SK-N-SH treated with all-trans-retinoic acid at 6 μM for 48 hours (cell line): ENCODE measurements around the gene POU5F1.

Source experiments
- ATAC-seq: fragments of 200-7000 bp; cut with Tn5 transposase; 3 replicates; pipeline ENCODE4 v1.9.1; 2020; ENCODE audit warnings: mild to moderate bottlenecking, moderate library complexity
- ARNTL ChIP-seq: fragments of 450-650 bp; formaldehyde crosslinking; IDR thresholded peaks from 2 replicates; pipeline ENCODE4 v1.5.0; 2020; ENCODE audit warnings: low read depth, mild to moderate bottlenecking, moderate library complexity, borderline replicate concordance
- BACH2 ChIP-seq: fragments of 250-450 bp; sonication (Bioruptor Pico); IDR thresholded peaks from 2 replicates; pipeline ENCODE4 v1.9.0; 2021; ENCODE audit warnings: mild to moderate bottlenecking, borderline replicate concordance
- CREB5 ChIP-seq: fragments of 250-450 bp; sonication (Bioruptor Pico); IDR thresholded peaks from 2 replicates; pipeline ENCODE4 v1.5.1; 2020; ENCODE audit warnings: low read depth, mild to moderate bottlenecking, moderate library complexity
- CSDC2 ChIP-seq: fragments of 250-450 bp; sonication (Bioruptor Pico); IDR thresholded peaks from 2 replicates; pipeline ENCODE4 v1.5.0; 2020; ENCODE audit warnings: mild to moderate bottlenecking, moderate library complexity
- CSRNP3 ChIP-seq: fragments of 250-450 bp; sonication (Bioruptor Pico); IDR thresholded peaks from 2 replicates; pipeline ENCODE4 v1.5.1; 2021; ENCODE audit warnings: mild to moderate bottlenecking, moderate library complexity
- GLIS3 ChIP-seq: fragments of 250-450 bp; sonication (Bioruptor Pico); IDR thresholded peaks from 2 replicates; pipeline ENCODE4 v1.5.0; 2020; ENCODE audit warnings: mild to moderate bottlenecking, moderate library complexity
- ISL1 ChIP-seq: fragments of 250-450 bp; sonication (Bioruptor Pico); IDR thresholded peaks from 2 replicates; pipeline ENCODE4 v2.1.2; 2022; ENCODE audit warnings: mild to moderate bottlenecking, moderate library complexity
- OSR1 ChIP-seq: fragments of 250-450 bp; sonication (Bioruptor Pico); IDR thresholded peaks from 2 replicates; pipeline ENCODE4 v1.8.0; 2022; ENCODE audit warnings: moderate library complexity, mild to moderate bottlenecking, inconsistent platforms
- PATZ1 ChIP-seq: fragments of 250-450 bp; sonication (Bioruptor Pico); IDR thresholded peaks from 2 replicates; pipeline ENCODE4 v1.8.0; 2020; ENCODE audit warnings: mild to moderate bottlenecking, moderate library complexity, borderline replicate concordance
- POU6F1 ChIP-seq: fragments of 250-450 bp; sonication (Bioruptor Pico); IDR thresholded peaks from 2 replicates; pipeline ENCODE4 v1.8.0; 2021; ENCODE audit warnings: low read depth, mild to moderate bottlenecking, moderate library complexity, borderline replicate concordance
- PPARA ChIP-seq: fragments of 250-450 bp; sonication (Bioruptor Pico); IDR thresholded peaks from 2 replicates; pipeline ENCODE4 v1.5.0; 2020; ENCODE audit warnings: mild to moderate bottlenecking, borderline replicate concordance
- RARB ChIP-seq: fragments of 250-450 bp; sonication (Bioruptor Pico); IDR thresholded peaks from 2 replicates; pipeline ENCODE4 v1.8.0; 2021; ENCODE audit warnings: mild to moderate bottlenecking, moderate library complexity
- SNAI2 ChIP-seq: fragments of 250-450 bp; sonication (Bioruptor Pico); IDR thresholded peaks from 2 replicates; pipeline ENCODE4 v1.5.0; 2020; ENCODE audit warnings: mild to moderate bottlenecking, moderate library complexity
- TCF4 ChIP-seq: fragments of 250-450 bp; sonication (Bioruptor Pico); IDR thresholded peaks from 2 replicates; pipeline ENCODE4 v1.8.0; 2021; ENCODE audit warnings: mild to moderate bottlenecking, moderate library complexity, borderline replicate concordance
- TOX ChIP-seq: fragments of 250-450 bp; sonication (Bioruptor Pico); IDR thresholded peaks from 2 replicates; pipeline ENCODE4 v1.8.0; 2021; ENCODE audit warnings: mild to moderate bottlenecking, moderate library complexity, borderline replicate concordance
- TSHZ2 ChIP-seq: fragments of 250-450 bp; sonication (Bioruptor Pico); IDR thresholded peaks from 2 replicates; pipeline ENCODE4 v1.5.0; 2020; ENCODE audit warnings: mild to moderate bottlenecking, moderate library complexity
- ZFP3 ChIP-seq: fragments of 250-450 bp; sonication (Bioruptor Pico); IDR thresholded peaks from 2 replicates; pipeline ENCODE4 v1.5.0; 2020; ENCODE audit warnings: mild to moderate bottlenecking, moderate library complexity
- ZFP30 ChIP-seq: fragments of 450-650 bp; formaldehyde crosslinking; IDR thresholded peaks from 2 replicates; pipeline ENCODE4 v1.5.0; 2022; ENCODE audit warnings: mild to moderate bottlenecking, moderate library complexity
- ZNF565 ChIP-seq: fragments of 450-650 bp; formaldehyde crosslinking; conservative IDR thresholded peaks from 2 replicates; pipeline ENCODE4 v1.5.0; 2020; ENCODE audit warnings: low read depth, mild to moderate bottlenecking, moderate library complexity
- ZNF70 ChIP-seq: fragments of 450-650 bp; formaldehyde crosslinking; IDR thresholded peaks from 2 replicates; pipeline ENCODE4 v1.5.0; 2020; ENCODE audit warnings: mild to moderate bottlenecking, moderate library complexity
- ZNF8 ChIP-seq: fragments of 450-650 bp; formaldehyde crosslinking; IDR thresholded peaks from 2 replicates; pipeline ENCODE4 v1.5.0; 2020; ENCODE audit warnings: mild to moderate bottlenecking, moderate library complexity

The POU5F1 gene

GRCh38 chr6:31149827-31150447, 20.5 kb downstream of the POU5F1 start:
- ATAC-seq = no peak
- no peak for TF ChIP-seq TCF4 (CRISPR knock-in tag)
- no peak for TF ChIP-seq ZFP3
- no peak for TF ChIP-seq CREB5 (CRISPR knock-in tag)
- no peak for TF ChIP-seq PPARA (CRISPR knock-in tag)
- no peak for TF ChIP-seq ZNF70 (CRISPR knock-in tag)
- no peak for TF ChIP-seq POU6F1
- TF ChIP-seq TOX (CRISPR knock-in tag) = no peak
- no peak for TF ChIP-seq BACH2 (CRISPR knock-in tag)
- TF ChIP-seq ZNF8 (CRISPR knock-in tag) = no peak
- TF ChIP-seq OSR1 = no peak
- no peak for TF ChIP-seq ZFP30
- no peak for TF ChIP-seq ISL1
- no peak for TF ChIP-seq PATZ1
- no peak for TF ChIP-seq CSDC2 (CRISPR knock-in tag)

- no peak for ATAC-seq
- no peak for TF ChIP-seq ARNTL
- no peak for TF ChIP-seq ZFP3
- no peak for TF ChIP-seq CSDC2 (CRISPR knock-in tag)
- no peak for TF ChIP-seq TCF4 (CRISPR knock-in tag)
- TF ChIP-seq TOX (CRISPR knock-in tag) = no peak
- no peak for TF ChIP-seq OSR1
- TF ChIP-seq RARB (CRISPR knock-in tag) = no peak
These were observed 25.1 kb downstream of the POU5F1 start for GRCh38 chr6:31145386-31145785.

- ATAC-seq = no peak
- TF ChIP-seq TSHZ2 (CRISPR knock-in tag) (no peak), ZFP30 (no peak)
These were observed 25.5 kb downstream of the POU5F1 start for GRCh38 chr6:31144970-31145340.

- ATAC-seq = no peak
- TF ChIP-seq GLIS3 (CRISPR knock-in tag) (no peak), ZNF8 (CRISPR knock-in tag) (no peak), POU6F1 (no peak), ZFP30 (no peak), TCF4 (CRISPR knock-in tag) (no peak), SNAI2 (CRISPR knock-in tag) (no peak), OSR1 (no peak), ZNF565 (CRISPR knock-in tag) (no peak), CREB5 (CRISPR knock-in tag) (no peak), RARB (CRISPR knock-in tag) (no peak), ZFP3 (no peak), CSRNP3 (CRISPR knock-in tag) (no peak)
These were observed 26.0 kb downstream of the POU5F1 start for GRCh38 chr6:31144296-31144969.
